Lower leg skin (tissue), 4 donors: ENCODE measurements around the gene ZNF503. TPM values are rescaled to one million over a fixed set of nuclear protein-coding genes. Genes with fewer than 3 reads are reported as not detected.
A peak's percentile ranks its signal among the peaks of the same experiment; 100 is the strongest.

ENCODE experiments used
- DNase-seq, 2 donors: peaks; one replicate each; pipeline ENCODE4 v3.0.0-alpha.2; 2019; ENCODE audit warnings: low spot score in 2 of 2
- H3K4me3 ChIP-seq: fragments of 200-600 bp; sonication (generic); 2 replicates; pipeline ENCODE4 v1.5.1; 2017; ENCODE audit warnings: mild to moderate bottlenecking, low read depth; ENCODE audit not compliant: poor library complexity, severe bottlenecking
- CTCF ChIP-seq, 3 donors: fragments of 450-650 bp; IDR thresholded peaks; one replicate each; pipeline ENCODE4 v1.5.1; 2016; ENCODE audit warnings: antibody characterized with exemption in 3 of 3, mild to moderate bottlenecking in 3 of 3, moderate library complexity in 2 of 3
- POLR2A ChIP-seq, 2 donors: fragments of 450-650 bp; IDR thresholded peaks; one replicate each; pipeline ENCODE4 v1.6.1; 2016 to 2017; ENCODE audit warnings: antibody characterized with exemption in 2 of 2, mild to moderate bottlenecking in 1 of 2, moderate library complexity in 1 of 2
- WGBS, 2 donors: methylation state at CpG; one replicate each; pipeline ENCODE4 v1.1.5; 2018; 5-methylcytosine and 5-hydroxymethylcytosine counted together
- intact Hi-C: fragments of 100-400 bp; cut with DNase I; formaldehyde crosslinking; loops from one replicate; pipeline ENCODE4 v1.15.0; 2023; ENCODE audit warnings: low total_unique reads
- total RNA-seq, 4 donors: library from RNA; depleted of rRNA; stranded (reverse); fragments of >200 nt; gene quantifications; one replicate each; pipeline ENCODE4 v1.1.0, GENCODE V29; 2016

Gene ZNF503, protein sequence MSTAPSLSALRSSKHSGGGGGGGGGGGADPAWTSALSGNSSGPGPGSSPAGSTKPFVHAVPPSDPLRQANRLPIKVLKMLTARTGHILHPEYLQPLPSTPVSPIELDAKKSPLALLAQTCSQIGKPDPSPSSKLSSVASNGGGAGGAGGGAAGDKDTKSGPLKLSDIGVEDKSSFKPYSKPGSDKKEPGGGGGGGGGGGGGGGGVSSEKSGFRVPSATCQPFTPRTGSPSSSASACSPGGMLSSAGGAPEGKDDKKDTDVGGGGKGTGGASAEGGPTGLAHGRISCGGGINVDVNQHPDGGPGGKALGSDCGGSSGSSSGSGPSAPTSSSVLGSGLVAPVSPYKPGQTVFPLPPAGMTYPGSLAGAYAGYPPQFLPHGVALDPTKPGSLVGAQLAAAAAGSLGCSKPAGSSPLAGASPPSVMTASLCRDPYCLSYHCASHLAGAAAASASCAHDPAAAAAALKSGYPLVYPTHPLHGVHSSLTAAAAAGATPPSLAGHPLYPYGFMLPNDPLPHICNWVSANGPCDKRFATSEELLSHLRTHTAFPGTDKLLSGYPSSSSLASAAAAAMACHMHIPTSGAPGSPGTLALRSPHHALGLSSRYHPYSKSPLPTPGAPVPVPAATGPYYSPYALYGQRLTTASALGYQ
- 1 to 10 TPM; 4.8 to 8.6 (median 7.4) TPM for total RNA-seq

GRCh38 chr10:75401569-75402485 lies at the start of gene ZNF503:
Gene ZNF503 (minus strand): TSS chr10:75401764. CDS start chr10:75401419, 345 bp downstream.
- intact Hi-C loops = no loop called here

GRCh38 chr10:75450644-75451640 lies 49.4 kb upstream of the ZNF503 start:
- peak in 1 of 2 donors; percentile 17 for DNase-seq
- WGBS, 2 donors = 87% methylated on average over 18 of the region's 18 CpGs
- H3K4me3 ChIP-seq = no peak overlapping the region
- intact Hi-C loops = no loop called here
- TF ChIP-seq CTCF (IDR thresholded peaks at IDR 0.05) = no peak
- TF ChIP-seq POLR2A (IDR thresholded peaks at IDR 0.05) = no peak

More at GRCh38 chr10:75401569-75402485, at the start of gene ZNF503:
- peak; percentile 97 to 99 for DNase-seq
- WGBS, 2 donors = 0% methylated on average over 61 to 83 of the region's 88 CpGs
- peak within 1 kb of the TSS; percentile 67 for H3K4me3 ChIP-seq
- TF ChIP-seq POLR2A (IDR thresholded peaks at IDR 0.05) = peak in 1 of 2 donors; percentile 56
- no peak for TF ChIP-seq CTCF (IDR thresholded peaks at IDR 0.05)

GRCh38 chr10:75450075-75450445 lies 48.5 kb upstream of the ZNF503 start:
- DNase-seq = no peak
- WGBS, 2 donors = 71 to 83% methylated on average over 4 of the region's 4 CpGs
- no peak for TF ChIP-seq POLR2A (IDR thresholded peaks at IDR 0.05)
- TF ChIP-seq CTCF (IDR thresholded peaks at IDR 0.05) = no peak
- no peak overlapping the region for H3K4me3 ChIP-seq
- intact Hi-C loops = no loop called here

GRCh38 chr10:75449382-75450074 lies 48.0 kb upstream of the ZNF503 start:
- TF ChIP-seq CTCF (IDR thresholded peaks at IDR 0.05) (no peak), POLR2A (IDR thresholded peaks at IDR 0.05) (no peak)
- intact Hi-C loops = no loop called here
- 75 to 77% methylated on average over 7 of the region's 7 CpGs for WGBS, 2 donors
- no peak overlapping the region for H3K4me3 ChIP-seq
- DNase-seq = peak in 1 of 2 donors; percentile 49
